Retinal pigment epithelial cell (primary cell): Measurements from ENCODE around the gene ZNF385C.
A peak's percentile ranks its signal among the peaks of the same experiment; 100 is the strongest.

Source experiments
- DNase-seq: peaks from one replicate; pipeline ENCODE4 v3.0.0-alpha.2; 2010; ENCODE audit warnings: low read depth
- H3K4me3 ChIP-seq: 2 replicates; pipeline ENCODE4 v1.5.1; 2011; ENCODE audit warnings: mild to moderate bottlenecking, low read length, control low read depth, moderate library complexity
- CTCF ChIP-seq: conservative IDR thresholded peaks from 2 replicates; pipeline ENCODE4 v1.5.1; 2011; ENCODE audit warnings: low read depth, low read length, control low read depth, inconsistent platforms

ZNF385C gene

DNA sequence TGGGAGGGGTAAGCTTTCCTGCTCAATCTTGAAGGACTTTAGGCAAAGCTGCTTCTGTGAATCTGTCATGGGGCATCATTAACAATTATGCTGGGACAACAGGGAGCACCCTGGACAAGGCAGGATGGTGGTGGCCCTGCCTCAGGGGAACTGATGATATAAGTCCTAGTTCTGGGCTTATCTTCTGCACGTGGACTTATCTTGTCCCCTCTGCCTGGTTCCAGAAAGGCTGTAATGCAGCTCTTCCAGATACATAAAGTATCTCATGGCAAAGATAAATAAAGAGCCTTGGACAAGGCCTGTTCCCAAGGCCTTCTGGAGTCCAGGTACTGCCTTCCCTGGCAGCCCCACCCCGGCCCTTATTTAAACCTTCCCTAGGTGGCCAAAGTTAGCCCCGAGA, 6.0 kb upstream of the ZNF385C start:
- no peak for TF ChIP-seq CTCF
- no peak overlapping the region for H3K4me3 ChIP-seq
- DNase-seq: no peak

- TF ChIP-seq CTCF: no peak
- no peak for DNase-seq
- no peak overlapping the region for H3K4me3 ChIP-seq
Observed at GRCh38 chr17:42103221-42103954, 5.1 kb upstream of the ZNF385C start.

- H3K4me3 ChIP-seq: no peak overlapping the region
- TF ChIP-seq CTCF: peak; percentile 95
- DNase-seq: no peak
Observed at GRCh38 chr17:42101513-42102292, 3.4 kb upstream of the ZNF385C start.

DNA sequence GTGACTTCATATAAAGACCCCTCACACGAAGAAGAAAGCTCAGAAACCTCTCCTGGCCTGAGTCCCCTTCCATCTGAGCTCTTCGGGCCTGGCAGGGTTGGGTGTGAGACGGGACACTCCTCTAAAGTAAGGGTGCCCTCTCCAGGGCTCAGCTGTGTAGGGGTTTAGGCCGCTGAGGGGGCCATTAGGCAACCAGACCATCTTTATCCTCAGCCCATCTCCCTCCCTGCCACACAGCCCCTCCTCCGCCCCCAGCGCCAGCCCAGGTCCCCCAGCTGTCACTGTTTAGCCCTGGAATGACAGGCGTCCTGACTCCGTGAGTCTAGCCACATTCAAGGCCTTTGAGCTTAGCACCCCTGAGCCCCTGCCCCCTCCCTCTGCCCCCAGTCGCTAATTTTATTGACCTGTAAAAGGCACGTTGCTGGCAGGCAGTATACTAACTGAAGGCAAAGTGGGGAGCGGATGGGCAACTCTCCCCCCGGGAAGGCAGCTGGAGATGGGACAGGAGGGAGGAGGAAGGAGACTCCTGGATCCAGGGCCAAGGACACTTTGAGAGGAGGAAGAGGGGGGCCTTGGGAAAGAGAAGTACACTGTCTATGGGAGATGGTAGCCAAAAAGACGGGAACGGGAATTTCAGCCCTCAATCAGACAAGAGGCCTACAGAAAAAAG, 592 bp upstream of the ZNF385C start:
- TF ChIP-seq CTCF: no peak
- no peak overlapping the region for H3K4me3 ChIP-seq
- no peak for DNase-seq

- no peak overlapping the region for H3K4me3 ChIP-seq
- no peak for DNase-seq
- no peak for TF ChIP-seq CTCF
Observed at GRCh38 chr17:42096360-42097111, 1.7 kb downstream of the ZNF385C start.

DNA sequence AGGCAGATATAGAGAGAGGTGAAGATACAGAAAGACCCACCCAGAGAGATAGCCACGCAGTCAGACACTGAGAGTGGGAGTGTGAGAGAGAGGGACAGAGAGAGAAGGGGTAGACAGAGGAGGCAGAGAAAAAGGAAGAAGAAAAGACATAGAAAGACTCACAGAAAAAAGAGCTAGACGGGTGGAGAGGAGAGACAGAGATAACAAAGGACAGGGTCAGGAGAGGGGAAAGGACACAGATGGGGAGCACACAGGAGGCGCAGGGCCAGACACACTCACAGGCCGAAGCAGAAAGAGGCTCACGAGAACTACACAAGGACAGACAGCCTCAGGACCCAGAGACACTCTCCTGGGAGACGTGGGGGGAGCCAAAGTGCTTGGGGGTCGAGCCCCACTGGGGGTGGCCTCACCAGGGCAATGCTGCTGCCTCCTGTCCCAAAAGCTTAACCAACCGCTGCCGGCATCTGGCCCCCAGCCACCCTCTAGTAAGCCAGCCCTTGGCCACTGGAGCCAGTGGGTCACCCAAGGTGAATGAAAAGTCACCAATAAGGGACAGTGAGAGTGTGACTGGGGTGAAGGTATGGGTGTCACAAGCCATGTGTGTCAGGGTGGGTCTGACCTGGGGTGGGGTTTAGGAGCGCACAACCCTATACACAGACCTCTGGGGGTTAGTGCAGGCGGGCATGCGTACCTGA, 3.8 kb downstream of the ZNF385C start:
- no peak for DNase-seq
- no peak overlapping the region for H3K4me3 ChIP-seq
- TF ChIP-seq CTCF: no peak
